Measurements from ENCODE around the gene HDGF. TPM values are rescaled to one million over a fixed set of nuclear protein-coding genes. Genes with fewer than 3 reads are reported as not detected.

Gene HDGF
- total RNA-seq, 1 experiment from 2014 or later, result 498 TPM

- Histone ChIP-seq H3K36me3 (ENCODE audit: low read depth) (peaks cover 15% of the 10 kb centered on the region; the same call in 1 of the 2 replicates), H3K27ac (no peak overlapping the region), H3K79me2 (ENCODE audit: low read depth) (peaks cover 87% of the 10 kb centered on the region), H3F3A (ENCODE audit: insufficient read depth, low read depth) (peaks cover 26% of the 10 kb centered on the region; the same call in 1 of the 2 replicates), H3K27me3 (ENCODE audit: insufficient read depth, low read depth) (no peaks in the 10 kb centered on the region), H4K20me1 (ENCODE audit: insufficient read depth) (peaks cover 69% of the 10 kb centered on the region), H3K9me3 (ENCODE audit: insufficient read depth, low read depth) (no peaks in the 10 kb centered on the region), H3K4me2 (no peak overlapping the region), H3K4me3 (no peak overlapping the region), H3K9me2 (ENCODE audit: insufficient read depth) (no peaks in the 10 kb centered on the region), H3K4me1 (replicated peaks; ENCODE audit: insufficient read depth) (no peaks in the 10 kb centered on the region), H2AFZ (no peak overlapping the region)
- no peak for DNase-seq
- intact Hi-C loops (cut with micrococcal nuclease; ENCODE audit: unreplicated experiment), result no loop called here
- no peak for TF ChIP-seq CTCF (conservative IDR thresholded peaks at IDR 0.05)
- no peak for TF ChIP-seq EZH2 (IDR thresholded peaks at IDR 0.05; ENCODE audit: low read depth)
- no TSS peak for BruUV-seq (replicated peaks)
- CTCF ChIA-PET, result no interaction called here
- POLR2A ChIA-PET (ENCODE audit: unreplicated experiment), result no interaction called here
Measured at GRCh38 chr1:156776942-156777341, 25.5 kb upstream of the HDGF start.

GRCh38 chr1:156775799-156776198 is 24.3 kb upstream of the HDGF start:
- TF ChIP-seq EZH2 (IDR thresholded peaks at IDR 0.05; ENCODE audit: low read depth), result no peak
- no peak for TF ChIP-seq CTCF (conservative IDR thresholded peaks at IDR 0.05)
- no peaks in the 10 kb centered on the region for H3K9me3 ChIP-seq (ENCODE audit: insufficient read depth, low read depth)
- no peak overlapping the region for H2AFZ ChIP-seq
- no peak overlapping the region for H3K4me2 ChIP-seq
- POLR2A ChIA-PET (ENCODE audit: unreplicated experiment), result no interaction called here
- H3K79me2 ChIP-seq (ENCODE audit: low read depth), result peaks cover 88% of the 10 kb centered on the region
- CTCF ChIA-PET, result interaction anchor here (0.6 kb wide), 1 partner anchor 17 kb away, joined by 3 read pairs; no protein-coding TSS in a partner anchor
- intact Hi-C loops (cut with micrococcal nuclease; ENCODE audit: unreplicated experiment), result no loop called here
- no peaks in the 10 kb centered on the region for H3K9me2 ChIP-seq (ENCODE audit: insufficient read depth)
- peaks cover 20% of the 10 kb centered on the region; the same call in 1 of the 2 replicates for H3F3A ChIP-seq (ENCODE audit: insufficient read depth, low read depth)
- H3K36me3 ChIP-seq (ENCODE audit: low read depth), result peaks cover 11% of the 10 kb centered on the region; the same call in 1 of the 2 replicates
- BruUV-seq (replicated peaks), result no TSS peak
- no peak overlapping the region for H3K4me3 ChIP-seq
- no peak for DNase-seq
- H3K27me3 ChIP-seq (ENCODE audit: insufficient read depth, low read depth), result no peaks in the 10 kb centered on the region
- H4K20me1 ChIP-seq (ENCODE audit: insufficient read depth), result peaks cover 61% of the 10 kb centered on the region
- no peaks in the 10 kb centered on the region for H3K4me1 ChIP-seq (replicated peaks; ENCODE audit: insufficient read depth)
- no peak overlapping the region for H3K27ac ChIP-seq

- Histone ChIP-seq H3K9me3 (ENCODE audit: insufficient read depth, low read depth) (no peaks in the 10 kb centered on the region), H3K36me3 (ENCODE audit: low read depth) (peaks cover 20% of the 10 kb centered on the region; the same call in 1 of the 2 replicates), H3F3A (ENCODE audit: insufficient read depth, low read depth) (peaks cover 20% of the 10 kb centered on the region; the same call in 1 of the 2 replicates), H3K4me1 (replicated peaks; ENCODE audit: insufficient read depth) (peaks cover 8% of the 10 kb centered on the region), H3K27me3 (ENCODE audit: insufficient read depth, low read depth) (no peaks in the 10 kb centered on the region), H3K27ac (no peak overlapping the region), H3K9me2 (ENCODE audit: insufficient read depth) (no peaks in the 10 kb centered on the region), H2AFZ (no peak overlapping the region), H3K4me3 (no peak overlapping the region), H4K20me1 (ENCODE audit: insufficient read depth) (peaks cover 60% of the 10 kb centered on the region), H3K4me2 (no peak overlapping the region), H3K79me2 (ENCODE audit: low read depth) (peaks cover 94% of the 10 kb centered on the region)
- BruUV-seq (replicated peaks), result no TSS peak
- TF ChIP-seq CTCF (conservative IDR thresholded peaks at IDR 0.05), result no peak; the same call in 1 of the 2 replicates
- TF ChIP-seq EZH2 (IDR thresholded peaks at IDR 0.05; ENCODE audit: low read depth), result no peak
- intact Hi-C loops (cut with micrococcal nuclease; ENCODE audit: unreplicated experiment), result no loop called here
- ChIA-PET POLR2A (ENCODE audit: unreplicated experiment) (no interaction called here), CTCF (interaction anchor here (0.6 kb wide), 1 partner anchor 54 kb away, joined by 3 read pairs; no protein-coding TSS in a partner anchor)
- no peak for DNase-seq
Measured at GRCh38 chr1:156773607-156774006, 22.1 kb upstream of the HDGF start.

Data from PC-9 (cell line).